GM12878 (cell line): Measurements from ENCODE around the gene TSEN54. TPM values are rescaled to one million over a fixed set of nuclear protein-coding genes. Genes with fewer than 3 reads are reported as not detected.

Experiments used
- BCLAF1 ChIP-seq: fragments of 450-650 bp; IDR thresholded peaks from 2 replicates; pipeline ENCODE4 v1.6.1; 2017; ENCODE audit warnings: antibody characterized with exemption, mild to moderate bottlenecking, moderate library complexity
- BRCA1 ChIP-seq: IDR thresholded peaks from 2 replicates; pipeline ENCODE4 v1.6.1; 2011; ENCODE audit warnings: low read depth, low read length, improper control_type of control experiment
- CHD4 ChIP-seq: fragments of 200-600 bp; sonication (generic); IDR thresholded peaks from 2 replicates; pipeline ENCODE4 v1.6.1; 2016; ENCODE audit warnings: mild to moderate bottlenecking
- CREM ChIP-seq: IDR thresholded peaks from 2 replicates; pipeline ENCODE4 v1.6.1; 2014; ENCODE audit warnings: antibody characterized with exemption, low read depth
- ETV6 ChIP-seq, 2 experiments: fragments of 450-650 bp in 1 of 2; IDR thresholded peaks in 1 of 2; conservative IDR thresholded peaks in 1 of 2; 2 replicates each; pipeline ENCODE4 v1.6.1; 2014; ENCODE audit warnings: antibody characterized with exemption in 1 of 2, borderline replicate concordance in 1 of 2, low read depth in 1 of 2, mild to moderate bottlenecking in 1 of 2, moderate library complexity in 1 of 2
- FOS ChIP-seq: IDR thresholded peaks from 3 replicates; pipeline ENCODE4 v1.6.1; 2011; ENCODE audit warnings: borderline replicate concordance; ENCODE audit not compliant: insufficient read length; ENCODE audit errors: extremely low read depth
- HDAC6 ChIP-seq: fragments of 200-600 bp; sonication (generic); IDR thresholded peaks from one replicate; pipeline ENCODE4 v1.8.0; 2017; ENCODE audit warnings: antibody characterized with exemption; ENCODE audit not compliant: unreplicated experiment
- HSF1 ChIP-seq: fragments of 150-350 bp; IDR thresholded peaks from 2 replicates; pipeline ENCODE4 v1.6.1; 2014; ENCODE audit warnings: mild to moderate bottlenecking, low read depth, low read length
- IKZF1 ChIP-seq: fragments of 450-650 bp; conservative IDR thresholded peaks from 2 replicates; pipeline ENCODE4 v1.6.1; 2017; ENCODE audit warnings: antibody characterized with exemption, mild to moderate bottlenecking
- IKZF2 ChIP-seq, 2 experiments: fragments of 450-650 bp; IDR thresholded peaks; 2 replicates each; pipeline ENCODE4 v1.6.1; 2017; ENCODE audit warnings: mild to moderate bottlenecking in 2 of 2, moderate library complexity in 2 of 2
- KAT2A ChIP-seq: conservative IDR thresholded peaks from 2 replicates; pipeline ENCODE4 v1.6.1; 2011; ENCODE audit warnings: low read depth, low read length; ENCODE audit not compliant: control insufficient read depth
- NR2C1 ChIP-seq: fragments of 450-650 bp; IDR thresholded peaks from 2 replicates; pipeline ENCODE4 v1.6.1; 2017; ENCODE audit warnings: antibody characterized with exemption, mild to moderate bottlenecking, moderate library complexity
- NRF1 ChIP-seq: conservative IDR thresholded peaks from 2 replicates; pipeline ENCODE4 v1.6.1; 2011; ENCODE audit warnings: mild to moderate bottlenecking, low read depth, low read length, improper control_type of control experiment
- PKNOX1 ChIP-seq: fragments of 450-650 bp; IDR thresholded peaks from 2 replicates; pipeline ENCODE4 v1.6.1; 2016; ENCODE audit warnings: mild to moderate bottlenecking
- POLR2AphosphoS5 ChIP-seq: IDR thresholded peaks from 2 replicates; pipeline ENCODE4 v1.6.1; 2011; ENCODE audit warnings: mild to moderate bottlenecking, low read length, inconsistent platforms
- POU2F2 ChIP-seq: IDR thresholded peaks from 3 replicates; pipeline ENCODE4 v1.6.1; 2011; ENCODE audit warnings: low read depth, mild to moderate bottlenecking, low read length, borderline replicate concordance
- SMC3 ChIP-seq: IDR thresholded peaks from 2 replicates; pipeline ENCODE4 v1.6.1; 2011; ENCODE audit warnings: low read length, improper control_type of control experiment, borderline replicate concordance
- SRF ChIP-seq, 2 experiments: IDR thresholded peaks; 2 replicates each; pipeline ENCODE4 v1.6.1; 2011; ENCODE audit warnings: low read depth in 2 of 2, low read length in 2 of 2, mild to moderate bottlenecking in 1 of 2, moderate library complexity in 1 of 2
- STAT3 ChIP-seq: IDR thresholded peaks from 2 replicates; pipeline ENCODE4 v1.6.1; 2011; ENCODE audit warnings: low read depth, low read length, improper control_type of control experiment
- TBL1XR1 ChIP-seq: IDR thresholded peaks from 2 replicates; pipeline ENCODE4 v1.6.1; 2012; ENCODE audit warnings: low read depth, low read length, improper control_type of control experiment
- TCF7 ChIP-seq: IDR thresholded peaks from 2 replicates; pipeline ENCODE4 v1.6.1; 2014; ENCODE audit warnings: antibody characterized with exemption, borderline replicate concordance
- ZSCAN29 ChIP-seq: fragments of 450-650 bp; IDR thresholded peaks from 2 replicates; pipeline ENCODE4 v1.6.1; 2017; ENCODE audit warnings: mild to moderate bottlenecking, moderate library complexity
- polyA plus RNA-seq, 11 experiments: library from polyadenylated mRNA; depleted of rRNA in 4 of 11; unstranded in 6 of 11; stranded (reverse) in 5 of 11; fragments of >200 nt; fragmentation: Nextera tagmentation in 4 of 11; fragmentation: Illumina TruSeq in 1 of 11; extraction: Ambion mirVana in 4 of 11; extraction: Trizol in 1 of 11; gene quantifications; 1 replicate in 1 of 11; 2 replicates in 10 of 11; pipeline versions ENCODE4 v1.2.1 to v1.2.3, GENCODE V29; 2011 to 2016; ENCODE audit warnings: inconsistent platforms in 2 of 11, missing spikeins in 2 of 11, low read depth in 1 of 11
- total RNA-seq, 4 experiments: library from RNA; depleted of rRNA in 3 of 4; stranded (reverse); fragments of >200 nt in 3 of 4; fragmentation: Illumina TruSeq in 1 of 4; extraction: Trizol in 1 of 4; gene quantifications; 2 replicates each; pipeline versions ENCODE4 v1.2.1 to v1.2.3, GENCODE V29; 2013 to 2021

The TSEN54 gene
- total and polyA plus RNA-seq, 10 of the 15 experiments (the other 5 are each of a cell fraction or from before 2014, with no cell fraction given), result 7.1 to 48.0 (median 41.1) TPM

GRCh38 chr17:75515496-75516254 lies 653 bp upstream of the TSEN54 start, which contains the start of gene CASKIN2 (continued):
- TF ChIP-seq HSF1, result no peak
- TF ChIP-seq IKZF1, result no peak
- TF ChIP-seq SRF (IDR thresholded peaks at IDR 0.05; ENCODE audit: low read depth in 2 of 2, low read length in 2 of 2), result no peak
- TF ChIP-seq BRCA1, result no peak
- no peak for TF ChIP-seq TCF7
- TF ChIP-seq BCLAF1, result no peak
- TF ChIP-seq POU2F2, result peak; percentile 37; the same call in 1 of the 3 replicates
- TF ChIP-seq ETV6 (conservative IDR thresholded peaks at IDR 0.05 in 1 of 2, IDR thresholded peaks at IDR 0.05 in 1 of 2; ENCODE audit: borderline replicate concordance in 1 of 2, low read depth in 1 of 2), result no peak
- TF ChIP-seq PKNOX1, result peak; percentile 96
- peak; percentile 22; the same call in 1 of the 2 replicates for TF ChIP-seq NRF1
- TF ChIP-seq NR2C1, result no peak
- TF ChIP-seq HDAC6, result no peak
- TF ChIP-seq SMC3, result peak; percentile 67; the same call in 1 of the 2 replicates
- 0 out of 4 replicates have a peak, but pooled peaks of 1 of the 2 experiments have one; percentile 32 for TF ChIP-seq IKZF2 (IDR thresholded peaks at IDR 0.05)
- TF ChIP-seq CHD4, result no peak
- TF ChIP-seq CREM, result no peak
- no peak for TF ChIP-seq STAT3
- no peak for TF ChIP-seq FOS
- TF ChIP-seq TBL1XR1, result no peak
- TF ChIP-seq ZSCAN29, result no peak
- TF ChIP-seq POLR2AphosphoS5, result no peak
- TF ChIP-seq KAT2A, result no peak
